Adrenal gland (tissue), 12 donors: ENCODE results near the gene LZTS2. TPM values are rescaled to one million over a fixed set of nuclear protein-coding genes. Genes with fewer than 3 reads are reported as not detected.
"Not testable (repeated sequence)": the region's sequence is repeated elsewhere in the genome, so short reads cannot be mapped to it uniquely, and the experiment has no call there.

ENCODE experiments used
- DNase-seq, 7 donors: peaks; one replicate each; pipeline ENCODE4 v3.0.0-alpha.2; 2019 to 2020
- H3K27ac ChIP-seq, 5 donors: fragments of 200-600 bp; sonication (generic) in 4 of 5; 1 replicate in 3 of 5; 2 replicates in 2 of 5; pipeline versions ENCODE4 v1.5.1 to v1.8.0; 2016 to 2020; ENCODE audit warnings: mild to moderate bottlenecking in 1 of 5
- H3K27me3 ChIP-seq: fragments of 200-600 bp; 2 replicates; pipeline ENCODE4 v1.8.0; 2021
- H3K36me3 ChIP-seq, 2 donors: fragments of 200-600 bp; replicated peaks in 1 of 2; 1 replicate in 1 of 2; 2 replicates in 1 of 2; pipeline versions ENCODE4 v1.5.1 to v1.8.0; 2018 to 2022
- H3K4me1 ChIP-seq, 2 donors: fragments of 200-600 bp; replicated peaks in 1 of 2; 1 replicate in 1 of 2; 2 replicates in 1 of 2; pipeline versions ENCODE4 v1.5.1 to v1.8.0; 2018 to 2021
- H3K4me3 ChIP-seq, 4 donors: fragments of 200-600 bp; sonication (generic) in 3 of 4; one replicate each; pipeline ENCODE4 v1.5.1; 2016 to 2018
- H3K9me3 ChIP-seq, 3 donors: fragments of 200-600 bp; sonication (generic) in 1 of 3; replicated peaks in 1 of 3; 1 replicate in 2 of 3; 2 replicates in 1 of 3; pipeline versions ENCODE4 v1.5.1 to v1.8.0; 2016 to 2021
- POLR2A ChIP-seq, 2 donors: fragments of 450-650 bp; IDR thresholded peaks; one replicate each; pipeline ENCODE4 v1.6.1; 2017; ENCODE audit warnings: antibody characterized with exemption in 2 of 2, mild to moderate bottlenecking in 2 of 2, moderate library complexity in 1 of 2
- WGBS, 4 donors: extraction: QIAGEN DNeasy Blood & Tissue Kit in 2 of 4; methylation state at CpG; one replicate each; pipeline versions ENCODE4 v1.1.5 to v1.1.7; 2013 to 2017; 5-methylcytosine and 5-hydroxymethylcytosine counted together
- intact Hi-C, 2 donors: fragments of 100-400 bp; cut with DNase I; formaldehyde crosslinking; loops; one replicate each; pipeline versions ENCODE4 v1.14.1 to v1.15.0; 2022 to 2023
- polyA plus RNA-seq, 3 donors: library from polyadenylated mRNA; stranded (reverse); fragments of 200-250 nt in 2 of 3; fragments of 350-450 nt in 1 of 3; fragmentation: Illumina TruSeq in 1 of 3; extraction: RNeasy Lipid Tissue Mini Kit (QIAGEN cat#74804) in 1 of 3; gene quantifications; one replicate each; pipeline ENCODE4 v1.2.3, GENCODE V29; 2013 to 2014
- total RNA-seq, 9 donors: library from RNA; depleted of rRNA in 4 of 9; stranded (reverse); fragments of >200 nt in 4 of 9; fragments of 120-200 nt in 1 of 9; fragmentation: NEBNext Ultra II Directional in 1 of 9; extraction: Animal tissue kit (Norgen Biotek cat#: 25700) in 1 of 9; gene quantifications; one replicate each; pipeline versions ENCODE4 v1.1.0 to v1.2.4, GENCODE V29; 2013 to 2023
- TF ChIP-seq, protein P1 (sequence below), 6 experiments: fragments of 450-650 bp in 4 of 6; fragments of 200-600 bp in 2 of 6; sonication (generic) in 1 of 6; IDR thresholded peaks; 1 replicate in 5 of 6; 2 replicates in 1 of 6; pipeline versions ENCODE4 v1.5.1 to v1.8.0; 2016 to 2021; ENCODE audit warnings: antibody characterized with exemption in 6 of 6, mild to moderate bottlenecking in 2 of 6, moderate library complexity in 1 of 6
- donor health status: healthy with polysubstance abuse.
- donor health status: Bipolar disorder and iron deficiency.
- donor health status: DM: yes; HTN: yes; CAD: no.
- donor health status: DM: no; HTN: no; CAD: no.
- donor health status: DM: no; HTN: no; CAD: no.
- donor health status: DM: yes; HTN: yes; CAD: no.

The LZTS2 gene
- total and polyA plus RNA-seq, 12 donors, result 12.2 to 232 (median 101) TPM

- intact Hi-C loops, result no loop called here
Measured at GRCh38 chr10:101033276-101033675, 33.7 kb downstream of the LZTS2 start.

DNA sequence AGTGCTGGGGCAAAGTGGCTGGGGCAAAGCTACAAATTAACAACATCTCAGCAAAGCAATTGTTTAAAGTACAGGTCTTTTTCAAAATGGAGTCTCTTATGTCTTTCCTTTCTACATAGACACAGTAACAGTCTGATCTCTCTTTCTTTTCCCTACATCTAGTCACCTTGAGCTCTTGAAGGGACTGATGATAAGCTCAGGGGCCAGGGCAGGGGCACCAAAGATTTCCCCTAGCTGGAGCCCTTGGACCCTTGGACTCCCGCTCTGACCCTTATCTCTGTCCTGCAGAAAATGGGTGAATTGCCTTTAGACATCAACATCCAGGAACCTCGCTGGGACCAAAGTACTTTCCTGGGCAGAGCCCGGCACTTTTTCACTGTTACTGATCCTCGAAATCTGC lies 34.8 kb downstream of the LZTS2 start:
- WGBS, 4 donors, result 91 to 98% (median 96%) methylated on average over 4 of the region's 4 CpGs
- H3K27me3 ChIP-seq, H3K9me3 ChIP-seq, DNase-seq, H3K27ac ChIP-seq, H3K4me3 ChIP-seq, intact Hi-C loops: not testable (repeated sequence)
- Histone ChIP-seq H3K36me3 (peaks cover 0 to 49% of the 10 kb centered on the region in 2 donors), H3K4me1 (peaks cover 14 to 26% of the 10 kb centered on the region in 2 donors)

More at GRCh38 chr10:101033276-101033675, 33.7 kb downstream of the LZTS2 start:
- Histone ChIP-seq H3K9me3 (no peaks in the 10 kb centered on the region), H3K27ac (peak overlapping the region in 4 of 5 donors; percentile 86 to 98 (median 94)), H3K4me1 (peaks cover 14 to 26% of the 10 kb centered on the region in 2 donors), H3K36me3 (peaks cover 0 to 38% of the 10 kb centered on the region in 2 donors), H3K4me3 (peak overlapping the region in 1 of 4 donors; percentile 69), H3K27me3 (no peaks in the 10 kb centered on the region)
- TF ChIP-seq, protein P1, sequence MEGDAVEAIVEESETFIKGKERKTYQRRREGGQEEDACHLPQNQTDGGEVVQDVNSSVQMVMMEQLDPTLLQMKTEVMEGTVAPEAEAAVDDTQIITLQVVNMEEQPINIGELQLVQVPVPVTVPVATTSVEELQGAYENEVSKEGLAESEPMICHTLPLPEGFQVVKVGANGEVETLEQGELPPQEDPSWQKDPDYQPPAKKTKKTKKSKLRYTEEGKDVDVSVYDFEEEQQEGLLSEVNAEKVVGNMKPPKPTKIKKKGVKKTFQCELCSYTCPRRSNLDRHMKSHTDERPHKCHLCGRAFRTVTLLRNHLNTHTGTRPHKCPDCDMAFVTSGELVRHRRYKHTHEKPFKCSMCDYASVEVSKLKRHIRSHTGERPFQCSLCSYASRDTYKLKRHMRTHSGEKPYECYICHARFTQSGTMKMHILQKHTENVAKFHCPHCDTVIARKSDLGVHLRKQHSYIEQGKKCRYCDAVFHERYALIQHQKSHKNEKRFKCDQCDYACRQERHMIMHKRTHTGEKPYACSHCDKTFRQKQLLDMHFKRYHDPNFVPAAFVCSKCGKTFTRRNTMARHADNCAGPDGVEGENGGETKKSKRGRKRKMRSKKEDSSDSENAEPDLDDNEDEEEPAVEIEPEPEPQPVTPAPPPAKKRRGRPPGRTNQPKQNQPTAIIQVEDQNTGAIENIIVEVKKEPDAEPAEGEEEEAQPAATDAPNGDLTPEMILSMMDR (IDR thresholded peaks at IDR 0.05), result no peak
- no peak for TF ChIP-seq POLR2A (IDR thresholded peaks at IDR 0.05)
- DNase-seq, result no peak
- WGBS, 4 donors, result 68 to 73% (median 73%) methylated on average over 3 of the region's 3 CpGs

DNA sequence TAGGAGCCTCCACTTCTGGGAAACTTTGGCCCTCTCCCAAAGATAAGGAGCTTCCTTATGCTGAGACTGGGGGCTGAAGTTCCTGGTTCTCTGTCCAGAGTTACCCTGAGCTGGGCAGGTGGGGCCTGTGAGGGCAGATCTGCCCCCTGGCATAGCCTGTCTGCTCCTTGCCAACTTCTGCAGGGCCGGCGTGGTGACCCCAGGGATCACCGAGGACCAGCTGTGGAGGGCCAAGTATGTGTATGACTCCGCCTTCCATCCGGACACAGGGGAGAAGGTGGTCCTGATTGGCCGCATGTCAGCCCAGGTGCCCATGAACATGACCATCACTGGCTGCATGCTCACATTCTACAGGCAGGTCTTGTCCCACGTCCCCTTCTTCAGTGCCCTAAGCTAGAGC lies 35.7 kb downstream of the LZTS2 start:
- Histone ChIP-seq H3K4me1 (peaks cover 14 to 25% of the 10 kb centered on the region in 2 donors), H3K27me3 (no peaks in the 10 kb centered on the region), H3K36me3 (peaks cover 0 to 56% of the 10 kb centered on the region in 2 donors), H3K4me3 (no peak overlapping the region), H3K27ac (no peak overlapping the region), H3K9me3 (no peaks in the 10 kb centered on the region)
- intact Hi-C loops, result no loop called here
- no peak for DNase-seq
- TF ChIP-seq, protein P1 (IDR thresholded peaks at IDR 0.05), result no peak
- no peak for TF ChIP-seq POLR2A (IDR thresholded peaks at IDR 0.05)
- WGBS, 4 donors, result 86 to 94% (median 91%) methylated on average over 3 to 7 of the region's 7 CpGs

GRCh38 chr10:101035916-101036702 lies 36.5 kb downstream of the LZTS2 start:
- intact Hi-C loops, result no loop called here
- no peak for DNase-seq
- H3K27ac ChIP-seq, result no peak overlapping the region
- no peaks in the 10 kb centered on the region for H3K9me3 ChIP-seq
- H3K4me3 ChIP-seq, result no peak overlapping the region
- TF ChIP-seq, protein P1 (IDR thresholded peaks at IDR 0.05), result no peak
- TF ChIP-seq POLR2A (IDR thresholded peaks at IDR 0.05), result no peak
- peaks cover 0 to 56% of the 10 kb centered on the region in 2 donors for H3K36me3 ChIP-seq
- peaks cover 10 to 18% of the 10 kb centered on the region in 2 donors for H3K4me1 ChIP-seq
- H3K27me3 ChIP-seq, result no peaks in the 10 kb centered on the region
- 85 to 88% (median 88%) methylated on average over 10 of the region's 10 CpGs for WGBS, 4 donors
